OCI-LY7 (cell line): Measurements from ENCODE around the gene C10orf90. TPM values are rescaled to one million over a fixed set of nuclear protein-coding genes. Genes with fewer than 3 reads are reported as not detected.

Experiments
- BruUV-seq: library from RNA; stranded (reverse); fragments of 400-500 nt; replicated peaks from 2 replicates; lab custom pipeline; 2021; lab: Mats Ljungman, UMichigan
- CTCF ChIA-PET: fragments of 300-600 bp; sonication (Branson Sonifier 250); formaldehyde crosslinking; loops from one replicate; lab custom pipeline; 2022; ENCODE audit warnings: antibody characterized with exemption; ENCODE audit not compliant: unreplicated experiment; lab: Charles Lee
- POLR2A ChIA-PET: fragments of 300-600 bp; sonication (Branson Sonifier 250); formaldehyde crosslinking; loops from one replicate; lab custom pipeline; 2022; ENCODE audit warnings: antibody characterized with exemption; lab: Charles Lee
- DNase-seq: peaks from one replicate; pipeline ENCODE4 v3.0.0-alpha.2; 2015; ENCODE audit warnings: low spot score
- H2AFZ ChIP-seq: fragments of 200-600 bp; sonication (generic), shearing (Covaris generic); 2 replicates; pipeline ENCODE4 v1.6.1; 2014; ENCODE audit warnings: mild to moderate bottlenecking, antibody characterized with exemption, low read length, moderate library complexity
- H3K27ac ChIP-seq: fragments of 200-600 bp; sonication (generic); 2 replicates; pipeline ENCODE4 v1.5.1; 2014; ENCODE audit warnings: mixed run types, low read depth, mild to moderate bottlenecking, moderate library complexity, low read length, inconsistent platforms; ENCODE audit not compliant: poor library complexity, severe bottlenecking
- H3K36me3 ChIP-seq: fragments of 200-600 bp; sonication (generic); 2 replicates; pipeline ENCODE4 v1.6.1; 2014; ENCODE audit warnings: mild to moderate bottlenecking, antibody characterized with exemption, low read length, moderate library complexity, mixed read lengths; ENCODE audit not compliant: insufficient read depth
- H3K4me1 ChIP-seq: fragments of 200-600 bp; sonication (generic); 2 replicates; pipeline ENCODE4 v1.5.1; 2014; ENCODE audit warnings: mild to moderate bottlenecking, low read length; ENCODE audit not compliant: insufficient read depth, poor library complexity, severe bottlenecking
- H3K4me2 ChIP-seq: fragments of 200-600 bp; sonication (generic); 2 replicates; pipeline ENCODE4 v1.6.1; 2014; ENCODE audit warnings: mild to moderate bottlenecking, low read length
- H3K4me3 ChIP-seq: fragments of 200-600 bp; sonication (generic); 2 replicates; pipeline ENCODE4 v1.5.1; 2014; ENCODE audit warnings: mild to moderate bottlenecking, low read depth, low read length; ENCODE audit not compliant: poor library complexity, severe bottlenecking
- H3K79me2 ChIP-seq: fragments of 200-600 bp; sonication (generic); 2 replicates; pipeline ENCODE4 v1.6.1; 2016; ENCODE audit warnings: low read depth, mild to moderate bottlenecking, low read length, moderate library complexity, mixed read lengths; ENCODE audit not compliant: insufficient read depth
- H3K9me2 ChIP-seq: fragments of 200-600 bp; sonication (generic); 2 replicates; pipeline ENCODE4 v1.6.1; 2016; ENCODE audit warnings: mild to moderate bottlenecking, low read length, mixed read lengths; ENCODE audit not compliant: insufficient read depth
- H3K9me3 ChIP-seq: fragments of 200-600 bp; sonication (generic); 2 replicates; pipeline ENCODE4 v1.6.1; 2014; ENCODE audit warnings: mild to moderate bottlenecking, mixed run types, low read length, mixed read lengths
- H4K20me1 ChIP-seq: fragments of 200-600 bp; sonication (generic); 2 replicates; pipeline ENCODE4 v1.6.1; 2014; ENCODE audit warnings: mild to moderate bottlenecking, antibody characterized with exemption, low read length, moderate library complexity, mixed read lengths; ENCODE audit not compliant: insufficient read depth
- EZH2phosphoT487 ChIP-seq: fragments of 200-600 bp; sonication (generic); IDR thresholded peaks from 2 replicates; pipeline ENCODE4 v1.6.1; 2018; ENCODE audit warnings: low read depth, borderline replicate concordance, mild to moderate bottlenecking, mixed run types, antibody characterized with exemption, low read length, moderate library complexity, mixed read lengths
- intact Hi-C: fragments of 100-400 bp; cut with micrococcal nuclease; formaldehyde crosslinking; loops from one replicate; pipeline ENCODE4 v1.10.0; 2022; ENCODE audit not compliant: unreplicated experiment
- total RNA-seq, 2 experiments: library from RNA; depleted of rRNA in 1 of 2; stranded (reverse); fragments of >200 nt in 1 of 2; shearing (Covaris generic) in 1 of 2; gene quantifications; 2 replicates each; pipeline ENCODE4 v1.2.3, GENCODE V29; 2014 to 2022
- TF ChIP-seq, protein P1 (sequence below): fragments of 200-600 bp; sonication (generic); conservative IDR thresholded peaks from 2 replicates; pipeline ENCODE4 v1.5.1; 2014; ENCODE audit warnings: mild to moderate bottlenecking, antibody characterized with exemption, low read length, moderate library complexity, mixed read lengths

The C10orf90 gene
- total RNA-seq, 2 experiments from 2014 or later, result not detected

DNA sequence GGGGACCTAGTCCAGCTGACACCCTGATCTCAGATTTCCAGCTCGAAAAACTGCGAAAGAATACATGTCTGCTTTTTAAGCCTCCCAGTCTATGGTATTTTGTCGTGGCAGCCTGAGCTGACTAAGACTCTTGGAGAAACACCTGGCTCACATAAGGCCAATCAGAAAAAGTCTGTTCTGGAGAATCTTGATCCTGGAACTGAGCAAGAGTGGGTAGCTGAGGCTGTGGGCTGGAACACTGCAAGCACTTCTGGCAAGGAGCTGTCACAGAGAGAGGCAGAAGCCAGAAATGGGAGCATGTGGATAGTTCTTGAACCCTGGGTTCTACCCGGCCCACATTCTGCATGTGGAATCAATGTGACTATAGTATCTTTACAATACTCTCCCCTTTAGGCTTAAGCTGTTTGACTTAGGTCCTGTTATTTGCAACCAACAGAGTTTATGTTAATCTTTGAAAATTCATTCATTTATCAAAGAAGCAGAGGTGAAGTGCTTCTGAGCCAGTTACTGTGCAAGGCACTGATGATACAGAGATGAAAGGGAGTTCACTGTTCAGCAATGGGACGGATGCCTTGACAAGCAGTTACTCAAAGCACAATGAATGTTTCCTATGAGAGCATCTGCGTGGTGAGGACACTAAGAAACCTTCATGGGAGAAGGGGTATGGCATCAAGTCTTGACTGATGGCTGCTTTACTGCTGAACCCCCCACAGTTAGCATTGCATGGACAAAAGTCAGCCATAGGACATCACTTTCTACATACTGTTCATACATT, 4.4 kb upstream of the C10orf90 start:
- Histone ChIP-seq H3K4me1 (no peaks in the 10 kb centered on the region), H2AFZ (no peak overlapping the region), H3K36me3 (no peaks in the 10 kb centered on the region), H3K27ac (no peak overlapping the region), H4K20me1 (no peaks in the 10 kb centered on the region), H3K4me3 (no peak overlapping the region), H3K9me2 (no peaks in the 10 kb centered on the region), H3K4me2 (no peak overlapping the region), H3K79me2 (no peaks in the 10 kb centered on the region), H3K9me3 (no peaks in the 10 kb centered on the region)
- POLR2A ChIA-PET, result no interaction called here
- DNase-seq, result no peak
- CTCF ChIA-PET, result no interaction called here
- intact Hi-C loops, result no loop called here
- no TSS peak for BruUV-seq
- TF ChIP-seq, protein P1, sequence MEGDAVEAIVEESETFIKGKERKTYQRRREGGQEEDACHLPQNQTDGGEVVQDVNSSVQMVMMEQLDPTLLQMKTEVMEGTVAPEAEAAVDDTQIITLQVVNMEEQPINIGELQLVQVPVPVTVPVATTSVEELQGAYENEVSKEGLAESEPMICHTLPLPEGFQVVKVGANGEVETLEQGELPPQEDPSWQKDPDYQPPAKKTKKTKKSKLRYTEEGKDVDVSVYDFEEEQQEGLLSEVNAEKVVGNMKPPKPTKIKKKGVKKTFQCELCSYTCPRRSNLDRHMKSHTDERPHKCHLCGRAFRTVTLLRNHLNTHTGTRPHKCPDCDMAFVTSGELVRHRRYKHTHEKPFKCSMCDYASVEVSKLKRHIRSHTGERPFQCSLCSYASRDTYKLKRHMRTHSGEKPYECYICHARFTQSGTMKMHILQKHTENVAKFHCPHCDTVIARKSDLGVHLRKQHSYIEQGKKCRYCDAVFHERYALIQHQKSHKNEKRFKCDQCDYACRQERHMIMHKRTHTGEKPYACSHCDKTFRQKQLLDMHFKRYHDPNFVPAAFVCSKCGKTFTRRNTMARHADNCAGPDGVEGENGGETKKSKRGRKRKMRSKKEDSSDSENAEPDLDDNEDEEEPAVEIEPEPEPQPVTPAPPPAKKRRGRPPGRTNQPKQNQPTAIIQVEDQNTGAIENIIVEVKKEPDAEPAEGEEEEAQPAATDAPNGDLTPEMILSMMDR, result no peak
- TF ChIP-seq EZH2phosphoT487, result no peak

DNA sequence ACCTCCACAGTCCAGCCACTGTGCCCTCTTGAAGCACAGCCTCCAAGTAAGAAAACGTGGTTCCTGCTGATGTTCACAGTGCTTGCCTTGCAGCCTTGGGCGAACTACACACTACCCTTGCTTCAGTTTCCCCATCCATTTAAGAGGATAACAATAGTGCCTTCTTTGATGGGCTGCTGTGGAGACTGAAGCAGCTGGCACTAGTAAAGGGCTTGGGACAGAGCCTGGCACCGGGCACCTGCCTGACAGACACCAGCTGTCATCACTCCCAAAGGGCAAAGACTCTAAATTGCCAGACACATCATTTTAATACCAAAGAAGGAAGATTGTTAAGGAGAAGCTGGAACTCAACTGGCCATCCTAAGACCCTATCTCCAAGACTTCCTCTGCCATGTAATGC, 3.1 kb upstream of the C10orf90 start:
- no peak for DNase-seq
- Histone ChIP-seq H4K20me1 (no peaks in the 10 kb centered on the region), H3K36me3 (no peaks in the 10 kb centered on the region), H2AFZ (no peak overlapping the region), H3K4me2 (no peak overlapping the region), H3K79me2 (no peaks in the 10 kb centered on the region), H3K4me3 (no peak overlapping the region), H3K27ac (no peak overlapping the region), H3K9me3 (no peaks in the 10 kb centered on the region), H3K9me2 (no peaks in the 10 kb centered on the region), H3K4me1 (no peaks in the 10 kb centered on the region)
- ChIA-PET POLR2A (no interaction called here), CTCF (no interaction called here)
- intact Hi-C loops, result no loop called here
- TF ChIP-seq, protein P1, result no peak
- TF ChIP-seq EZH2phosphoT487, result no peak
- no TSS peak for BruUV-seq

DNA sequence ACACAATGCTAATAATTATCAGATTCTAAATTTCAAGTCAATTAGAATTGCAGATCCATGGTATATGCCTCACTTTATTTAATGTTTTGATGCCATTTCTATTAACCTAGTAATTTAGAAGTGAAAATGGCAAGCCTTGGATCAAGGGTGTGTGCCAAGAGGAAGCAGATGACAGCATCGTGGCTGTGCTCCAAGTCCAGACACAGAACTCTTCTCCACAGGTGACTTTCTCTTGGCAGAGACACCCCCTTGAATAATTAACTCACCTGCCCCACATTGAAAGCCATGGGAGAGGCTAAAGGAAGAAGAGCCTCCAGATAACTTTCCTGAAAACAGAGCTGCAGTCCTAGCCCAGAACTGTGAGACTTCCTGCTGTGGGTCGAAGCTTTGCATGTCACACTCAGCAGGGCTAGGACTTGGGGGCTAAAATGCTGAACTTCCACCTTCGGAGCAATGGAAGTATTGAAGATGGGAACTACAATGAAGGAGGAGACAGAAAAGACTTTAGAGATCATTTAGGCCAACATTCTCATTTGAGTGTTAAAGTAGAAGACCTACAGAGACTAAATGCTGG, 996 bp upstream of the C10orf90 start:
- POLR2A ChIA-PET, result no interaction called here
- H3K36me3 ChIP-seq, result no peaks in the 10 kb centered on the region
- no peaks in the 10 kb centered on the region for H3K9me3 ChIP-seq
- no peak for DNase-seq
- H4K20me1 ChIP-seq, result no peaks in the 10 kb centered on the region
- CTCF ChIA-PET, result no interaction called here
- H2AFZ ChIP-seq, result no peak overlapping the region
- TF ChIP-seq EZH2phosphoT487, result no peak
- TF ChIP-seq, protein P1, result no peak
- H3K27ac ChIP-seq, result no peak overlapping the region
- intact Hi-C loops, result no loop called here
- no peaks in the 10 kb centered on the region for H3K79me2 ChIP-seq
- no peak overlapping the region for H3K4me3 ChIP-seq
- H3K9me2 ChIP-seq, result no peaks in the 10 kb centered on the region
- H3K4me2 ChIP-seq, result no peak overlapping the region
- H3K4me1 ChIP-seq, result no peaks in the 10 kb centered on the region
- BruUV-seq, result no TSS peak
